Central memory CD8-positive, alpha-beta T cell (primary cell): ENCODE results near the gene MYPN.

ENCODE experiments used
- ATAC-seq: fragments of 150-1000 bp; cut with Tn5 transposase; replicated peaks from 2 replicates; pipeline ENCODE4 v1.10.0; 2022; ENCODE audit warnings: mild to moderate bottlenecking, moderate FRiP score, moderate number of reproducible peaks; ENCODE audit not compliant: poor library complexity, severe bottlenecking; ENCODE audit errors: extremely low read depth
- DNase-seq, 2 donors: peaks; one replicate each; pipeline ENCODE4 v3.0.0; 2021; ENCODE audit warnings: low spot score in 2 of 2
- H3K27ac Mint-ChIP-seq: one replicate; pipeline ENCODE4 v1.8.0; 2022; ENCODE audit warnings: low read depth, mild to moderate bottlenecking, moderate library complexity, mixed read lengths
- H3K27me3 Mint-ChIP-seq: one replicate; pipeline ENCODE4 v1.8.0; 2022; ENCODE audit warnings: mixed read lengths
- H3K36me3 Mint-ChIP-seq: one replicate; pipeline ENCODE4 v1.8.0; 2022; ENCODE audit warnings: mild to moderate bottlenecking, moderate library complexity, mixed read lengths; ENCODE audit not compliant: insufficient read depth
- H3K4me1 Mint-ChIP-seq: one replicate; pipeline ENCODE4 v1.8.0; 2022; ENCODE audit warnings: mixed read lengths
- H3K4me3 Mint-ChIP-seq: one replicate; pipeline ENCODE4 v1.8.0; 2022; ENCODE audit warnings: mild to moderate bottlenecking, moderate library complexity, mixed read lengths
- H3K9me3 Mint-ChIP-seq: one replicate; pipeline ENCODE4 v1.8.0; 2022; ENCODE audit warnings: mixed read lengths

MYPN gene

GRCh38 chr10:68167586-68168189 is 58.4 kb downstream of the MYPN start:
- DNase-seq (no peak), ATAC-seq (no peak)
- H3K36me3 Mint-ChIP-seq: no peaks in the 10 kb centered on the region
- no peaks in the 10 kb centered on the region for H3K27me3 Mint-ChIP-seq
- no peaks in the 10 kb centered on the region for H3K4me1 Mint-ChIP-seq
- no peak overlapping the region for H3K27ac Mint-ChIP-seq
- no peaks in the 10 kb centered on the region for H3K9me3 Mint-ChIP-seq
- H3K4me3 Mint-ChIP-seq: no peak overlapping the region

- no peaks in the 10 kb centered on the region for H3K36me3 Mint-ChIP-seq
- peaks cover 13% of the 10 kb centered on the region for H3K27me3 Mint-ChIP-seq
- no peaks in the 10 kb centered on the region for H3K4me1 Mint-ChIP-seq
- no peak for ATAC-seq
- no peak for DNase-seq
- H3K4me3 Mint-ChIP-seq: no peak overlapping the region
- no peak overlapping the region for H3K27ac Mint-ChIP-seq
- H3K9me3 Mint-ChIP-seq: no peaks in the 10 kb centered on the region
These were observed 62.3 kb downstream of the MYPN start for GRCh38 chr10:68171539-68172080.

- ATAC-seq (no peak), DNase-seq (no peak)
- no peaks in the 10 kb centered on the region for H3K9me3 Mint-ChIP-seq
- H3K36me3 Mint-ChIP-seq: no peaks in the 10 kb centered on the region
- no peak overlapping the region for H3K4me3 Mint-ChIP-seq
- H3K4me1 Mint-ChIP-seq: no peaks in the 10 kb centered on the region
- no peak overlapping the region for H3K27ac Mint-ChIP-seq
- peaks cover 20% of the 10 kb centered on the region for H3K27me3 Mint-ChIP-seq
These were observed 63.0 kb downstream of the MYPN start for GRCh38 chr10:68172324-68172723.

- Mint-ChIP-seq H3K4me3 (no peak overlapping the region), H3K36me3 (peaks cover 2% of the 10 kb centered on the region), H3K27ac (no peak overlapping the region), H3K4me1 (no peaks in the 10 kb centered on the region), H3K27me3 (peaks cover 22% of the 10 kb centered on the region), H3K9me3 (no peaks in the 10 kb centered on the region)
- DNase-seq: no peak
- no peak for ATAC-seq
These were observed 66.7 kb downstream of the MYPN start for GRCh38 chr10:68175949-68176348.

GRCh38 chr10:68176797-68177196 is 67.5 kb downstream of the MYPN start:
- ATAC-seq (no peak), DNase-seq (no peak)
- Mint-ChIP-seq H3K4me3 (no peak overlapping the region), H3K27ac (no peak overlapping the region), H3K4me1 (no peaks in the 10 kb centered on the region), H3K27me3 (peaks cover 22% of the 10 kb centered on the region), H3K36me3 (peaks cover 2% of the 10 kb centered on the region), H3K9me3 (no peaks in the 10 kb centered on the region)

GRCh38 chr10:68178592-68178991 is 69.3 kb downstream of the MYPN start:
- H3K4me3 Mint-ChIP-seq: no peak overlapping the region
- H3K36me3 Mint-ChIP-seq: peaks cover 2% of the 10 kb centered on the region
- H3K4me1 Mint-ChIP-seq: no peaks in the 10 kb centered on the region
- H3K9me3 Mint-ChIP-seq: no peaks in the 10 kb centered on the region
- DNase-seq: no peak
- H3K27me3 Mint-ChIP-seq: peaks cover 21% of the 10 kb centered on the region
- ATAC-seq: no peak
- no peak overlapping the region for H3K27ac Mint-ChIP-seq

GRCh38 chr10:68179016-68179415 is 69.7 kb downstream of the MYPN start:
- Mint-ChIP-seq H3K27me3 (peaks cover 19% of the 10 kb centered on the region), H3K4me1 (no peaks in the 10 kb centered on the region), H3K4me3 (no peak overlapping the region), H3K27ac (no peak overlapping the region), H3K9me3 (no peaks in the 10 kb centered on the region), H3K36me3 (peaks cover 2% of the 10 kb centered on the region)
- ATAC-seq (no peak), DNase-seq (no peak)

GRCh38 chr10:68180490-68180889 is 71.2 kb downstream of the MYPN start:
- no peak for ATAC-seq
- H3K4me3 Mint-ChIP-seq: no peak overlapping the region
- no peak for DNase-seq
- H3K27me3 Mint-ChIP-seq: peaks cover 24% of the 10 kb centered on the region
- no peaks in the 10 kb centered on the region for H3K4me1 Mint-ChIP-seq
- H3K9me3 Mint-ChIP-seq: no peaks in the 10 kb centered on the region
- no peak overlapping the region for H3K27ac Mint-ChIP-seq
- peaks cover 2% of the 10 kb centered on the region for H3K36me3 Mint-ChIP-seq

- H3K27ac Mint-ChIP-seq: peak overlapping the region; percentile 23
These were observed 75.3 kb downstream of the MYPN start for GRCh38 chr10:68184546-68184945.

GRCh38 chr10:68185085-68185484 is 75.8 kb downstream of the MYPN start:
- no peak for ATAC-seq
- Mint-ChIP-seq H3K36me3 (no peaks in the 10 kb centered on the region), H3K9me3 (no peaks in the 10 kb centered on the region), H3K4me3 (no peak overlapping the region), H3K27me3 (peaks cover 28% of the 10 kb centered on the region), H3K4me1 (no peaks in the 10 kb centered on the region), H3K27ac (no peak overlapping the region)
- DNase-seq: no peak

More at GRCh38 chr10:68184546-68184945, 75.3 kb downstream of the MYPN start:
- Mint-ChIP-seq H3K36me3 (no peaks in the 10 kb centered on the region), H3K4me3 (no peak overlapping the region), H3K4me1 (no peaks in the 10 kb centered on the region), H3K27me3 (peaks cover 28% of the 10 kb centered on the region), H3K9me3 (no peaks in the 10 kb centered on the region)
- ATAC-seq (no peak), DNase-seq (no peak)

- H3K4me1 Mint-ChIP-seq: no peaks in the 10 kb centered on the region
- DNase-seq: no peak
- no peak for ATAC-seq
- no peaks in the 10 kb centered on the region for H3K36me3 Mint-ChIP-seq
- H3K4me3 Mint-ChIP-seq: no peak overlapping the region
- H3K27ac Mint-ChIP-seq: no peak overlapping the region
- H3K27me3 Mint-ChIP-seq: peaks cover 47% of the 10 kb centered on the region
- no peaks in the 10 kb centered on the region for H3K9me3 Mint-ChIP-seq
These were observed 79.5 kb downstream of the MYPN start for GRCh38 chr10:68188835-68189234.

- H3K36me3 Mint-ChIP-seq: no peaks in the 10 kb centered on the region
- DNase-seq: no peak
- no peak for ATAC-seq
These were observed 82.8 kb downstream of the MYPN start for GRCh38 chr10:68192113-68192512.

GRCh38 chr10:68194290-68194689 is 85.0 kb downstream of the MYPN start:
- DNase-seq: no peak
- Mint-ChIP-seq H3K27ac (no peak overlapping the region), H3K9me3 (no peaks in the 10 kb centered on the region), H3K4me1 (no peaks in the 10 kb centered on the region), H3K4me3 (no peak overlapping the region), H3K27me3 (peaks cover 46% of the 10 kb centered on the region), H3K36me3 (peaks cover 1% of the 10 kb centered on the region)
- no peak for ATAC-seq

More at GRCh38 chr10:68192113-68192512, 82.8 kb downstream of the MYPN start:
- H3K27me3 Mint-ChIP-seq: peaks cover 29% of the 10 kb centered on the region
- no peaks in the 10 kb centered on the region for H3K9me3 Mint-ChIP-seq
- no peak overlapping the region for H3K4me3 Mint-ChIP-seq
- H3K27ac Mint-ChIP-seq: no peak overlapping the region
- no peaks in the 10 kb centered on the region for H3K4me1 Mint-ChIP-seq
